GM12878 (cell line): ENCODE results near the gene TSTD2. TPM values are rescaled to one million over a fixed set of nuclear protein-coding genes. Genes with fewer than 3 reads are reported as not detected.
A peak's percentile ranks its signal among the peaks of the same experiment; 100 is the strongest.

Source experiments
- ATAC-seq: fragments of 200-7000 bp; cut with Tn5 transposase; 3 replicates; pipeline ENCODE4 v1.9.1; 2020; ENCODE audit warnings: mild to moderate bottlenecking, moderate library complexity
- BruUV-seq: library from RNA; stranded (reverse); fragments of 400-500 nt; replicated peaks from 2 replicates; lab custom pipeline; 2021; lab: Mats Ljungman, UMichigan
- CTCF ChIA-PET: fragments of 300-600 bp; sonication (Branson Sonifier 250); formaldehyde crosslinking; extraction: SDS; loops from one replicate; lab custom pipeline; 2021; ENCODE audit warnings: inconsistent platforms; lab: Yijun Ruan, JAX
- POLR2A ChIA-PET: fragments of 350-600 bp; formaldehyde crosslinking; extraction: SDS; loops from one replicate; lab custom pipeline; 2021; ENCODE audit warnings: inconsistent platforms; lab: Charles Lee
- RAD21 ChIA-PET: fragments of 300-600 bp; sonication (Branson Sonifier 250); formaldehyde crosslinking; loops from one replicate; lab custom pipeline; 2023; ENCODE audit warnings: antibody characterized with exemption; ENCODE audit not compliant: unreplicated experiment; lab: Charles Lee
- SMC1A ChIA-PET: fragments of 300-600 bp; sonication (Branson Sonifier 250); formaldehyde crosslinking; loops from one replicate; lab custom pipeline; 2023; ENCODE audit not compliant: unreplicated experiment, uncharacterized antibody; lab: Charles Lee
- DNase-seq: peaks from one replicate; pipeline ENCODE4 v3.0.0-alpha.2; 2011; ENCODE audit warnings: low read depth, low spot score
- FAIRE-seq: peaks from 3 replicates; lab custom pipeline; 2011; peaks lifted over from hg19 to GRCh38; lab: Jason Lieb, UNC
- H2AFZ ChIP-seq: 2 replicates; pipeline ENCODE4 v1.6.0; 2011; ENCODE audit warnings: low read depth, low read length, control low read depth; ENCODE audit not compliant: control insufficient read depth
- H3K27ac ChIP-seq: 2 replicates; pipeline ENCODE4 v1.5.1; 2011; ENCODE audit warnings: control low read depth; ENCODE audit not compliant: control insufficient read depth, insufficient read depth
- H3K27me3 ChIP-seq, 2 experiments: replicated peaks in 1 of 2; 2 replicates each; pipeline versions ENCODE4 v1.6.0 to v1.6.1; 2011; ENCODE audit warnings: low read length in 1 of 2; ENCODE audit not compliant: control insufficient read depth in 2 of 2, insufficient read depth in 2 of 2
- H3K36me3 ChIP-seq, 2 experiments: 2 replicates each; pipeline ENCODE4 v1.5.1; 2011; ENCODE audit warnings: low read length in 1 of 2; ENCODE audit not compliant: control insufficient read depth in 2 of 2, insufficient read depth in 2 of 2
- H3K4me1 ChIP-seq: 2 replicates; pipeline ENCODE4 v1.6.1; 2011; ENCODE audit warnings: mild to moderate bottlenecking, low read length, moderate library complexity, mixed read lengths; ENCODE audit not compliant: control insufficient read depth, insufficient read depth
- H3K4me2 ChIP-seq: 2 replicates; pipeline ENCODE4 v1.6.0; 2011; ENCODE audit warnings: control low read depth; ENCODE audit not compliant: control insufficient read depth, insufficient read depth
- H3K4me3 ChIP-seq: fragments of 200-600 bp; sonication (generic); 2 replicates; pipeline ENCODE4 v1.5.1; 2016
- H3K79me2 ChIP-seq: 2 replicates; pipeline ENCODE4 v1.6.0; 2011; ENCODE audit warnings: low read length; ENCODE audit not compliant: control insufficient read depth, insufficient read depth
- H3K9ac ChIP-seq: 2 replicates; pipeline ENCODE4 v1.8.0; 2011; ENCODE audit warnings: low read length, control low read depth, mixed read lengths; ENCODE audit not compliant: control insufficient read depth, insufficient read depth
- H3K9me3 ChIP-seq: replicated peaks from 3 replicates; pipeline ENCODE4 v1.5.1; 2011; ENCODE audit warnings: mild to moderate bottlenecking, low read length; ENCODE audit not compliant: control insufficient read depth, insufficient read depth
- H4K20me1 ChIP-seq: 2 replicates; pipeline ENCODE4 v1.6.0; 2011; ENCODE audit not compliant: control insufficient read depth, insufficient read depth
- CBX3 ChIP-seq: fragments of 200-600 bp; sonication (generic); IDR thresholded peaks from 2 replicates; pipeline ENCODE4 v1.6.1; 2016; ENCODE audit warnings: low read depth, borderline replicate concordance
- CEBPB ChIP-seq, 2 experiments: fragments of 150-350 bp in 1 of 2; IDR thresholded peaks; 2 replicates each; pipeline ENCODE4 v1.6.1; 2012 to 2014; ENCODE audit warnings: low read depth in 2 of 2, low read length in 2 of 2, borderline replicate concordance in 1 of 2, inconsistent platforms in 1 of 2
- CHD4 ChIP-seq: fragments of 200-600 bp; sonication (generic); IDR thresholded peaks from 2 replicates; pipeline ENCODE4 v1.6.1; 2016; ENCODE audit warnings: mild to moderate bottlenecking
- CREM ChIP-seq: IDR thresholded peaks from 2 replicates; pipeline ENCODE4 v1.6.1; 2014; ENCODE audit warnings: antibody characterized with exemption, low read depth
- EED ChIP-seq: sonication (generic); IDR thresholded peaks from 2 replicates; pipeline ENCODE4 v1.6.1; 2016; ENCODE audit warnings: antibody characterized with exemption, low read depth
- FOXM1 ChIP-seq: IDR thresholded peaks from 2 replicates; pipeline ENCODE4 v1.6.1; 2012; ENCODE audit warnings: low read depth, mild to moderate bottlenecking, inconsistent platforms, low read length, moderate library complexity
- KAT2A ChIP-seq: conservative IDR thresholded peaks from 2 replicates; pipeline ENCODE4 v1.6.1; 2011; ENCODE audit warnings: low read depth, low read length; ENCODE audit not compliant: control insufficient read depth
- NBN ChIP-seq: fragments of 450-650 bp; IDR thresholded peaks from 2 replicates; pipeline ENCODE4 v1.6.1; 2016
- NFXL1 ChIP-seq: fragments of 450-650 bp; IDR thresholded peaks from 2 replicates; pipeline ENCODE4 v1.6.1; 2017; ENCODE audit warnings: antibody characterized with exemption, mild to moderate bottlenecking, borderline replicate concordance
- RBBP5 ChIP-seq: fragments of 200-600 bp; sonication (generic); conservative IDR thresholded peaks from 2 replicates; pipeline ENCODE4 v1.6.1; 2016
- SMAD1 ChIP-seq: fragments of 450-650 bp; IDR thresholded peaks from 2 replicates; pipeline ENCODE4 v1.6.1; 2018; ENCODE audit warnings: mild to moderate bottlenecking, low read depth; ENCODE audit not compliant: partially characterized antibody
- SRF ChIP-seq, 2 experiments: IDR thresholded peaks; 2 replicates each; pipeline ENCODE4 v1.6.1; 2011; ENCODE audit warnings: low read depth in 2 of 2, low read length in 2 of 2, mild to moderate bottlenecking in 1 of 2, moderate library complexity in 1 of 2
- SUPT20H ChIP-seq: IDR thresholded peaks from 2 replicates; pipeline ENCODE4 v1.6.1; 2011; ENCODE audit warnings: low read depth, mild to moderate bottlenecking, low read length, moderate library complexity, borderline replicate concordance; ENCODE audit not compliant: control insufficient read depth
- TAF1 ChIP-seq: IDR thresholded peaks from 2 replicates; pipeline ENCODE4 v1.6.1; 2011; ENCODE audit warnings: mild to moderate bottlenecking, low read depth, low read length, borderline replicate concordance
- ZNF274 ChIP-seq: IDR thresholded peaks from one replicate; pipeline ENCODE4 v1.8.0; 2011; ENCODE audit not compliant: insufficient read length, insufficient read depth
- ZSCAN29 ChIP-seq: fragments of 450-650 bp; IDR thresholded peaks from 2 replicates; pipeline ENCODE4 v1.6.1; 2017; ENCODE audit warnings: mild to moderate bottlenecking, moderate library complexity
- ZZZ3 ChIP-seq: IDR thresholded peaks from 2 replicates; pipeline ENCODE4 v1.6.1; 2011; ENCODE audit warnings: low read depth; ENCODE audit not compliant: control insufficient read depth, insufficient read length
- WGBS: methylation state at CpG from one replicate; pipeline ENCODE4 v1.1.6; 2016; ENCODE audit warnings: low lambda C conversion rate; ENCODE audit not compliant: insufficient replicate concordance, insufficient coverage; ENCODE audit errors: missing lambda C conversion rate; 5-methylcytosine and 5-hydroxymethylcytosine counted together
- in situ Hi-C: fragments of 300-500 bp; cut with MboI; formaldehyde crosslinking; loops from 9 replicates; pipeline ENCODE4 v1.14.3; 2018; ENCODE audit warnings: mixed read lengths
- intact Hi-C: fragments of 100-400 bp; cut with micrococcal nuclease; formaldehyde crosslinking; loops from one replicate; pipeline ENCODE4 v1.14.2; 2022; ENCODE audit not compliant: unreplicated experiment
- polyA plus RNA-seq, 11 experiments: library from polyadenylated mRNA; depleted of rRNA in 4 of 11; unstranded in 6 of 11; stranded (reverse) in 5 of 11; fragments of >200 nt; fragmentation: Nextera tagmentation in 4 of 11; fragmentation: Illumina TruSeq in 1 of 11; extraction: Ambion mirVana in 4 of 11; extraction: Trizol in 1 of 11; gene quantifications; 1 replicate in 1 of 11; 2 replicates in 10 of 11; pipeline versions ENCODE4 v1.2.1 to v1.2.3, GENCODE V29; 2011 to 2016; ENCODE audit warnings: inconsistent platforms in 2 of 11, missing spikeins in 2 of 11, low read depth in 1 of 11
- total RNA-seq, 4 experiments: library from RNA; depleted of rRNA in 3 of 4; stranded (reverse); fragments of >200 nt in 3 of 4; fragmentation: Illumina TruSeq in 1 of 4; extraction: Trizol in 1 of 4; gene quantifications; 2 replicates each; pipeline versions ENCODE4 v1.2.1 to v1.2.3, GENCODE V29; 2013 to 2021
- TF ChIP-seq, protein P1 (sequence below): IDR thresholded peaks from 2 replicates; pipeline ENCODE4 v1.6.1; 2011; ENCODE audit warnings: low read depth, mild to moderate bottlenecking, low read length, moderate library complexity, borderline replicate concordance; ENCODE audit errors: extremely low read depth

Gene TSTD2
- total and polyA plus RNA-seq, 10 of the 15 experiments (the other 5 are each of a cell fraction or from before 2014, with no cell fraction given), result 5.0 to 30.6 (median 14.1) TPM

DNA sequence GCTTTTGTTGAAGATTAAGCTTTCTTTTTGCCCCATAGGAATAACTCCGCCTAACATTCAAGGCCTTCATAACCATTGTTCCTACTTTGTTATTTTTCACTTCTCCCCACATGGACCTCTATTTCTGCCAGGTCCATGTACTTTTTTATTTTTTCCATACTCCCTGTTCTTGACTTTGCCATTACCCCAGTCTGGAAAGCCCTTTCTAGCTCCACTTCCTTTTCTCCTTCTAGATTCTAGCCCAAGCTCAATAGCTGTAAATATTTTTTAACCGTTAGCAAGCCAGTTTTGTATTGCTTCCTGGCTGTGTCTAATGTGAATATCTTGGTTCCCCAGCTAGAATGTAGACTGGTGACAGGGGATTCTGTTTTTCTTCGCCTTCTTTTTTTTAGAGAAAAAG, 26.6 kb upstream of the TSTD2 start:
- RAD21 ChIA-PET, result interaction anchor here (1.5 kb wide), 1 partner anchor 27 kb away, joined by 3 read pairs; the partner anchor contains the start of gene TSTD2
- no peak overlapping the region for H3K4me3 ChIP-seq
- no peaks in the 10 kb centered on the region for H3K27me3 ChIP-seq
- TF ChIP-seq NBN (no peak), FOXM1 (no peak), KAT2A (no peak), ZNF274 (no peak), ZSCAN29 (no peak), SUPT20H (no peak), ZZZ3 (no peak)
- TF ChIP-seq, all 136 proteins: peak for 0
- ATAC-seq, result no peak
- BruUV-seq, result TSS peak; percentile 2
- no peak overlapping the region for H3K4me2 ChIP-seq
- WGBS, result 96% methylated on average over 3 of the region's 3 CpGs
- no peaks in the 10 kb centered on the region for H3K79me2 ChIP-seq
- no peaks in the 10 kb centered on the region for H3K4me1 ChIP-seq
- no peak for FAIRE-seq
- no peak overlapping the region for H2AFZ ChIP-seq
- ChIA-PET SMC1A (interaction anchor here (0.8 to 1.2 kb wide), 4 partner anchors 12 to 26 kb away, joined by 3 read pairs; partner anchors contain the start of genes NCBP1 and TSTD2), CTCF (interaction anchor here (1.1 to 1.7 kb wide), 3 partner anchors 20 to 190 kb away, joined by 3 to 7 read pairs (median 5); no protein-coding TSS in a partner anchor), POLR2A (no interaction called here)
- peaks cover 13 to 56% of the 10 kb centered on the region in 2 experiments for H3K36me3 ChIP-seq
- no peaks in the 10 kb centered on the region for H3K9me3 ChIP-seq
- no peak for DNase-seq
- intact Hi-C loops, result no loop called here
- H3K9ac ChIP-seq, result no peak overlapping the region
- in situ Hi-C loops, result no loop called here
- no peaks in the 10 kb centered on the region for H4K20me1 ChIP-seq
- H3K27ac ChIP-seq, result no peak overlapping the region

DNA sequence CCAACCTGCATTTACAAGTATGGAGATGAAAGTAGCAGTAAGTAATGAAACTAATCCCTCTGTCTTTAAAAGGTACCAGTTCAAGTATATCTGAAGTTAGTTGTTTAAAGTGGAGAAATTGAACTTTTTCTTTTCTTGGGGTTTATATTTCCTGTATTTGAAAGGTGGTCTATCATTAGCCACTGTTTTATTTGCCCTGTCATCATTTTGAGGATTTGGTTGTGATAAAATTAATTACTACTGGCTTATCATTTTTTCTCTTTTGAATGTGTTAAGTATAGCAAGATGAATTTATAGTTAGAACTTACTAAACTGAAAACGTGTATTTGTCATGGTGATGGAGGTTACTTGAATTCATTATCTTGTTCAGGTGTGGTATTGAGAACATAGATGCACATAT, 25.5 kb upstream of the TSTD2 start:
- Histone ChIP-seq H3K36me3 (peaks cover 12 to 48% of the 10 kb centered on the region in 2 experiments), H3K9me3 (no peaks in the 10 kb centered on the region), H3K4me2 (no peak overlapping the region), H4K20me1 (no peaks in the 10 kb centered on the region), H2AFZ (no peak overlapping the region), H3K27me3 (no peaks in the 10 kb centered on the region), H3K79me2 (no peaks in the 10 kb centered on the region), H3K4me3 (no peak overlapping the region), H3K27ac (no peak overlapping the region), H3K9ac (no peak overlapping the region), H3K4me1 (no peaks in the 10 kb centered on the region)
- no peak for DNase-seq
- in situ Hi-C loops, result no loop called here
- BruUV-seq, result no TSS peak
- SMC1A ChIA-PET, result no interaction called here
- RAD21 ChIA-PET, result no interaction called here
- no peak for ATAC-seq
- intact Hi-C loops, result no loop called here
- POLR2A ChIA-PET, result no interaction called here
- CTCF ChIA-PET, result interaction anchor here (1.7 kb wide), 1 partner anchor 43 kb away, joined by 5 read pairs; no protein-coding TSS in a partner anchor
- WGBS, result 100% methylated on average over 1 of the region's 1 CpG
- FAIRE-seq, result no peak
- TF ChIP-seq, protein P1, sequence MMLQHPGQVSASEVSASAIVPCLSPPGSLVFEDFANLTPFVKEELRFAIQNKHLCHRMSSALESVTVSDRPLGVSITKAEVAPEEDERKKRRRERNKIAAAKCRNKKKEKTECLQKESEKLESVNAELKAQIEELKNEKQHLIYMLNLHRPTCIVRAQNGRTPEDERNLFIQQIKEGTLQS, result no peak
- TF ChIP-seq SMAD1 (no peak), EED (no peak), CREM (no peak), SRF (IDR thresholded peaks at IDR 0.05; ENCODE audit: low read depth in 2 of 2, low read length in 2 of 2) (no peak), CHD4 (no peak), RBBP5 (no peak), CEBPB (IDR thresholded peaks at IDR 0.05; ENCODE audit: borderline replicate concordance in 1 of 2, low read depth in 2 of 2, low read length in 2 of 2) (no peak), TAF1 (no peak), NFXL1 (no peak), CBX3 (no peak)
